K562 (cell line): ENCODE measurements around the gene TACSTD2. TPM values are rescaled to one million over a fixed set of nuclear protein-coding genes. Genes with fewer than 3 reads are reported as not detected.
A peak's percentile ranks its signal among the peaks of the same experiment; 100 is the strongest.

Experiments
- ARNT ChIP-seq, 2 experiments: fragments of 450-650 bp; IDR thresholded peaks; 2 replicates each; pipeline ENCODE4 v1.6.1; 2016; ENCODE audit warnings: mild to moderate bottlenecking in 1 of 2
- CBFA2T2 ChIP-seq: fragments of 450-650 bp; conservative IDR thresholded peaks from 2 replicates; pipeline ENCODE4 v1.6.1; 2017; ENCODE audit warnings: mild to moderate bottlenecking
- DDX20 ChIP-seq: fragments of 450-650 bp; IDR thresholded peaks from 2 replicates; pipeline ENCODE4 v1.6.1; 2016; ENCODE audit warnings: missing genetic modification characterization, low read depth, mild to moderate bottlenecking, missing compliant biosample characterization, moderate library complexity
- HNRNPL ChIP-seq: fragments of 200-400 bp; formaldehyde crosslinking; IDR thresholded peaks from 2 replicates; pipeline ENCODE4 v1.6.1; 2017; ENCODE audit warnings: low read depth, mild to moderate bottlenecking, low read length
- KAT7 ChIP-seq: sonication (generic); formaldehyde crosslinking; IDR thresholded peaks from 2 replicates; pipeline ENCODE4 v1.8.0; 2022; ENCODE audit warnings: missing genetic modification reagents, mild to moderate bottlenecking, borderline replicate concordance
- MAFK ChIP-seq: IDR thresholded peaks from 2 replicates; pipeline ENCODE4 v1.6.1; 2011; ENCODE audit warnings: low read length, improper control_type of control experiment
- MIER1 ChIP-seq: fragments of 450-650 bp; IDR thresholded peaks from 2 replicates; pipeline ENCODE4 v1.6.1; 2016; ENCODE audit warnings: antibody characterized with exemption, mild to moderate bottlenecking, low read depth
- MTF1 ChIP-seq: fragments of 250-450 bp; sonication (Bioruptor Pico); IDR thresholded peaks from 2 replicates; pipeline ENCODE4 v1.9.0; 2021; ENCODE audit warnings: moderate library complexity, mild to moderate bottlenecking, inconsistent platforms, borderline replicate concordance
- RBFOX2 ChIP-seq: fragments of 200-400 bp; formaldehyde crosslinking; IDR thresholded peaks from 2 replicates; pipeline ENCODE4 v1.6.1; 2017; ENCODE audit warnings: low read depth, mild to moderate bottlenecking, low read length, moderate library complexity
- RBM39 ChIP-seq: fragments of 200-400 bp; formaldehyde crosslinking; optimal IDR thresholded peaks from 2 replicates; pipeline ENCODE3; 2018; ENCODE audit warnings: low read depth, low read length
- RCOR1 ChIP-seq, 2 experiments: IDR thresholded peaks; 2 replicates each; pipeline ENCODE4 v1.6.1; 2012; ENCODE audit warnings: low read depth in 2 of 2, low read length in 2 of 2, borderline replicate concordance in 1 of 2, improper control_type of control experiment in 1 of 2
- STAT5A ChIP-seq: IDR thresholded peaks from 2 replicates; pipeline ENCODE4 v1.6.1; 2012; ENCODE audit warnings: low read length, inconsistent platforms, borderline replicate concordance
- TAL1 ChIP-seq: fragments of 450-650 bp; IDR thresholded peaks from 2 replicates; pipeline ENCODE4 v1.6.1; 2016; ENCODE audit warnings: mild to moderate bottlenecking
- TEAD2 ChIP-seq: fragments of 450-650 bp; IDR thresholded peaks from 2 replicates; pipeline ENCODE4 v1.6.1; 2016; ENCODE audit warnings: missing genetic modification characterization, control low read depth, missing compliant biosample characterization
- WHSC1 ChIP-seq: IDR thresholded peaks from one replicate; pipeline ENCODE4 v1.6.1; 2012; ENCODE audit warnings: low read length, control low read depth, inconsistent platforms
- ZEB2 ChIP-seq: fragments of 450-650 bp; IDR thresholded peaks from 2 replicates; pipeline ENCODE4 v1.6.1; 2016
- ZNF165 ChIP-seq: fragments of 250-450 bp; sonication (Bioruptor Pico); IDR thresholded peaks from 2 replicates; pipeline ENCODE4 v1.4.0; 2020; ENCODE audit warnings: borderline replicate concordance
- ZNF436 ChIP-seq: fragments of 250-450, 450-650 bp; sonication (Bioruptor Pico); formaldehyde crosslinking; IDR thresholded peaks from 2 replicates; pipeline ENCODE4 v1.7.0; 2020; ENCODE audit warnings: mild to moderate bottlenecking
- ZNF584 ChIP-seq: fragments of 200-800 bp; sonication (Bioruptor generic); IDR thresholded peaks from 2 replicates; pipeline ENCODE4 v1.6.1; 2016; ENCODE audit warnings: low read depth, mild to moderate bottlenecking, missing genetic modification characterization, missing compliant biosample characterization
- ZNF76 ChIP-seq: fragments of 250-450 bp; sonication (Bioruptor Pico); IDR thresholded peaks from 2 replicates; pipeline ENCODE4 v1.4.0; 2020; ENCODE audit warnings: mild to moderate bottlenecking, moderate library complexity, borderline replicate concordance
- ZZZ3 ChIP-seq: fragments of 450-650 bp; IDR thresholded peaks from 2 replicates; pipeline ENCODE4 v1.6.1; 2016; ENCODE audit warnings: antibody characterized with exemption, mild to moderate bottlenecking, moderate library complexity
- polyA plus RNA-seq, 8 experiments: library from polyadenylated mRNA; depleted of rRNA in 4 of 8; stranded (reverse) in 5 of 8; unstranded in 3 of 8; fragments of >200 nt; fragmentation: Nextera tagmentation in 2 of 8; fragmentation: Illumina TruSeq in 1 of 8; extraction: Ambion mirVana in 2 of 8; extraction: Trizol in 1 of 8; gene quantifications; 2 replicates each; pipeline versions ENCODE4 v1.2.1 to v1.2.3, GENCODE V29; 2011 to 2014; ENCODE audit warnings: inconsistent platforms in 1 of 8, missing spikeins in 1 of 8
- total RNA-seq, 7 experiments: library from RNA; depleted of rRNA in 6 of 7; stranded (reverse); fragments of >200 nt in 6 of 7; fragmentation: Illumina TruSeq in 2 of 7; extraction: Trizol in 2 of 7; gene quantifications; 2 replicates each; pipeline versions ENCODE4 v1.2.1 to v1.2.3, GENCODE V29; 2011 to 2021; ENCODE audit warnings: low replicate concordance in 1 of 7
- TF ChIP-seq, protein P1 (sequence below): fragments of 450-650 bp; formaldehyde crosslinking; IDR thresholded peaks from 2 replicates; pipeline ENCODE4 v1.4.0; 2020; ENCODE audit warnings: mild to moderate bottlenecking, moderate library complexity
- TF ChIP-seq, protein P2 (sequence below): fragments of 250-450 bp; sonication (Bioruptor Pico); IDR thresholded peaks from 2 replicates; pipeline ENCODE4 v1.9.0; 2021; ENCODE audit warnings: mild to moderate bottlenecking
- TF ChIP-seq, protein P3 (sequence below): sonication (generic); formaldehyde crosslinking; IDR thresholded peaks from 2 replicates; pipeline ENCODE4 v1.8.0; 2023; ENCODE audit warnings: mild to moderate bottlenecking, missing genetic modification reagents
- TF ChIP-seq, protein P4 (sequence below): fragments of 250-450 bp; sonication (Bioruptor Pico); IDR thresholded peaks from 2 replicates; pipeline ENCODE4 v1.9.0; 2021; ENCODE audit warnings: mild to moderate bottlenecking, inconsistent platforms

TACSTD2 gene
- total and polyA plus RNA-seq, 9 of the 15 experiments (the other 6 are each of a cell fraction or from before 2014, with no cell fraction given), result 0.04 to 0.31 TPM; not detected in 7

DNA sequence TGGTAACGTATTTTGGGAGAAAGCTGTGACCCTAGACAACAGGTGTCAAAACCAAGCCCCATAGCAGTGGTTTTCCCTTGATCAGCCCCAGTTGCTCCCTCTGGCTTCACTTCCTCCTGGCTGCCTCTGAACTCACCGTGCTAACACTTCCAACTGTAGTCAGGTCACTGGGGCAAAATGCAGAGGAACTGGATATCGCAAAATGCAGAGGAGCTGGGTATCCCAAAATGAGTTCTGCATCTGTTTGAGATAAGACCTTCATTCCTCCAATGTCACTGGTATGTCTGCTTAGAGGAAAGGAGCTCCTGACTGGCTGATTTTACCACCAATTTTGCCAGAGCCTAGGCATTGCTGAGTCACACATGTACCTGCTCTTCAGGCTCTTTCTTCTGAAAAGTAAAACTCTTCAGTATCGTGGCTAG is 19.6 kb upstream of the TACSTD2 start (continued):
- no peak; the same call in 1 of the 2 replicates for TF ChIP-seq MAFK
- no peak for TF ChIP-seq KAT7
- TF ChIP-seq RBM39, result no peak
- TF ChIP-seq, protein P1, sequence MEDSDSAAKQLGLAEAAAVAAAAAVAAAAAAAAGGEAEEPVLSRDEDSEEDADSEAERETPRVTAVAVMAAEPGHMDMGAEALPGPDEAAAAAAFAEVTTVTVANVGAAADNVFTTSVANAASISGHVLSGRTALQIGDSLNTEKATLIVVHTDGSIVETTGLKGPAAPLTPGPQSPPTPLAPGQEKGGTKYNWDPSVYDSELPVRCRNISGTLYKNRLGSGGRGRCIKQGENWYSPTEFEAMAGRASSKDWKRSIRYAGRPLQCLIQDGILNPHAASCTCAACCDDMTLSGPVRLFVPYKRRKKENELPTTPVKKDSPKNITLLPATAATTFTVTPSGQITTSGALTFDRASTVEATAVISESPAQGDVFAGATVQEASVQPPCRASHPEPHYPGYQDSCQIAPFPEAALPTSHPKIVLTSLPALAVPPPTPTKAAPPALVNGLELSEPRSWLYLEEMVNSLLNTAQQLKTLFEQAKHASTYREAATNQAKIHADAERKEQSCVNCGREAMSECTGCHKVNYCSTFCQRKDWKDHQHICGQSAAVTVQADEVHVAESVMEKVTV (CRISPR knock-in tag), result no peak
- TF ChIP-seq DDX20 (tag), result no peak
- TF ChIP-seq ZNF584, result no peak
- TF ChIP-seq, protein P2, sequence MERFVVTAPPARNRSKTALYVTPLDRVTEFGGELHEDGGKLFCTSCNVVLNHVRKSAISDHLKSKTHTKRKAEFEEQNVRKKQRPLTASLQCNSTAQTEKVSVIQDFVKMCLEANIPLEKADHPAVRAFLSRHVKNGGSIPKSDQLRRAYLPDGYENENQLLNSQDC (CRISPR knock-in tag), result no peak
- TF ChIP-seq TAL1, result peak; percentile 38; the same call in 1 of the 2 replicates
- no peak for TF ChIP-seq MIER1
- peak; percentile 50 for TF ChIP-seq CBFA2T2
- no peak for TF ChIP-seq ZZZ3
- no peak for TF ChIP-seq ZNF76 (CRISPR knock-in tag)
- TF ChIP-seq TEAD2, result no peak
- no peak for TF ChIP-seq ZNF165
- TF ChIP-seq HNRNPL, result no peak
- TF ChIP-seq, protein P3, sequence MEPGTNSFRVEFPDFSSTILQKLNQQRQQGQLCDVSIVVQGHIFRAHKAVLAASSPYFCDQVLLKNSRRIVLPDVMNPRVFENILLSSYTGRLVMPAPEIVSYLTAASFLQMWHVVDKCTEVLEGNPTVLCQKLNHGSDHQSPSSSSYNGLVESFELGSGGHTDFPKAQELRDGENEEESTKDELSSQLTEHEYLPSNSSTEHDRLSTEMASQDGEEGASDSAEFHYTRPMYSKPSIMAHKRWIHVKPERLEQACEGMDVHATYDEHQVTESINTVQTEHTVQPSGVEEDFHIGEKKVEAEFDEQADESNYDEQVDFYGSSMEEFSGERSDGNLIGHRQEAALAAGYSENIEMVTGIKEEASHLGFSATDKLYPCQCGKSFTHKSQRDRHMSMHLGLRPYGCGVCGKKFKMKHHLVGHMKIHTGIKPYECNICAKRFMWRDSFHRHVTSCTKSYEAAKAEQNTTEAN, result no peak
- TF ChIP-seq, protein P4, sequence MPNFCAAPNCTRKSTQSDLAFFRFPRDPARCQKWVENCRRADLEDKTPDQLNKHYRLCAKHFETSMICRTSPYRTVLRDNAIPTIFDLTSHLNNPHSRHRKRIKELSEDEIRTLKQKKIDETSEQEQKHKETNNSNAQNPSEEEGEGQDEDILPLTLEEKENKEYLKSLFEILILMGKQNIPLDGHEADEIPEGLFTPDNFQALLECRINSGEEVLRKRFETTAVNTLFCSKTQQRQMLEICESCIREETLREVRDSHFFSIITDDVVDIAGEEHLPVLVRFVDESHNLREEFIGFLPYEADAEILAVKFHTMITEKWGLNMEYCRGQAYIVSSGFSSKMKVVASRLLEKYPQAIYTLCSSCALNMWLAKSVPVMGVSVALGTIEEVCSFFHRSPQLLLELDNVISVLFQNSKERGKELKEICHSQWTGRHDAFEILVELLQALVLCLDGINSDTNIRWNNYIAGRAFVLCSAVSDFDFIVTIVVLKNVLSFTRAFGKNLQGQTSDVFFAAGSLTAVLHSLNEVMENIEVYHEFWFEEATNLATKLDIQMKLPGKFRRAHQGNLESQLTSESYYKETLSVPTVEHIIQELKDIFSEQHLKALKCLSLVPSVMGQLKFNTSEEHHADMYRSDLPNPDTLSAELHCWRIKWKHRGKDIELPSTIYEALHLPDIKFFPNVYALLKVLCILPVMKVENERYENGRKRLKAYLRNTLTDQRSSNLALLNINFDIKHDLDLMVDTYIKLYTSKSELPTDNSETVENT (CRISPR knock-in tag), result no peak
- no peak for TF ChIP-seq RBFOX2
- TF ChIP-seq MTF1, result no peak
- TF ChIP-seq ZEB2, result no peak
- TF ChIP-seq WHSC1, result no peak
- no peak for TF ChIP-seq RCOR1 (IDR thresholded peaks at IDR 0.05; ENCODE audit: borderline replicate concordance in 1 of 2, low read depth in 2 of 2, low read length in 2 of 2)
- no peak for TF ChIP-seq ARNT (IDR thresholded peaks at IDR 0.05)
- no peak for TF ChIP-seq STAT5A
- no peak for TF ChIP-seq ZNF436 (CRISPR knock-in tag)
